ENCODE measurements around the gene THNSL1. TPM values are rescaled to one million over a fixed set of nuclear protein-coding genes. Genes with fewer than 3 reads are reported as not detected.
A peak's percentile ranks its signal among the peaks of the same experiment; 100 is the strongest.

Gene THNSL1
- total RNA-seq, 2 experiments from 2014 or later, result 2.5 to 2.6 TPM

DNA sequence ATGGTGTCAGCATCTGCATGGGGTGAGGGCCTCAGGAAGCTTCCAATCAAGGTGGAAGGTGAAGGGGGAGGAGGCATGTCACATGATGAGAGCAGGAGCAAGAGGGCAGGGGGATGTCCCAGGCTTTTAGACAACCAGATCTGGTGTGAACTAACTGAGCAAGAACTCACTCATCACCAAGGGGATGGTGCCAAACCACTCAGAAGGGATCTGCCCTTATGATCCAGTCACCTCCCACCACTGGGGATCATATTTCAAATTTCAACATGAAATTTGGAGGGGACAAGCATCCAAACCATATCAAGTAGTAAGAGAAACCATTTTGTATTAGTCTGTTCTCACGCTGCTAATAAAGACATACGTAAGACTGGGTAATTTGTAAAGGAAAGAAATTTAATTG is 33.6 kb downstream of the THNSL1 start:
- Mint-ChIP-seq H3K36me3 (ENCODE audit: low read depth) (no peaks in the 10 kb centered on the region), H3K4me1 (no peaks in the 10 kb centered on the region), H3K27ac (no peak overlapping the region), H3K4me3 (no peak overlapping the region), H3K27me3 (peaks cover 27% of the 10 kb centered on the region), H3K9me3 (no peaks in the 10 kb centered on the region)
- no peak for DNase-seq
- ChIA-PET CTCF (no interaction called here), POLR2A (no interaction called here)

DNA sequence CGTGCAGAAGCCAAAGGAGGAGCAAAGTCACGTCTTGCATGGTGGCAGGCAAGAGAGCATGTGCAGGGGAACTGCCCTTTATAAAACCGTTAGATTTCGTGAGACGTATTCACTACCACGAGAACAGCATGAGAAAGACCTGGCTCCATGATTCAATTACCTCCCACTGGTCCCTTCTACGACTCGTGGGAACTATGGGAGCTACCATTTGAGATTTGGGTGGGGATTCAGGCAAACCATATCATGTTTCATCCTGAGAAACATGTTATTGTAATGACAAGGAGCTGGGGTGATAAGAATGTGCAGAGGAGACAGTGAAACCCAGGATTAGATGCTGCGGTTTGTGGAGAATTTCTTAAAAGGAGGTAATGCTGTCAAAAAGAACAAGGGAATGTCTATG is 34.0 kb downstream of the THNSL1 start:
- Mint-ChIP-seq H3K4me3 (no peak overlapping the region), H3K27ac (no peak overlapping the region), H3K27me3 (peaks cover 27% of the 10 kb centered on the region), H3K36me3 (ENCODE audit: low read depth) (no peaks in the 10 kb centered on the region), H3K9me3 (no peaks in the 10 kb centered on the region), H3K4me1 (no peaks in the 10 kb centered on the region)
- no peak for DNase-seq
- ChIA-PET POLR2A (no interaction called here), CTCF (no interaction called here)

DNA sequence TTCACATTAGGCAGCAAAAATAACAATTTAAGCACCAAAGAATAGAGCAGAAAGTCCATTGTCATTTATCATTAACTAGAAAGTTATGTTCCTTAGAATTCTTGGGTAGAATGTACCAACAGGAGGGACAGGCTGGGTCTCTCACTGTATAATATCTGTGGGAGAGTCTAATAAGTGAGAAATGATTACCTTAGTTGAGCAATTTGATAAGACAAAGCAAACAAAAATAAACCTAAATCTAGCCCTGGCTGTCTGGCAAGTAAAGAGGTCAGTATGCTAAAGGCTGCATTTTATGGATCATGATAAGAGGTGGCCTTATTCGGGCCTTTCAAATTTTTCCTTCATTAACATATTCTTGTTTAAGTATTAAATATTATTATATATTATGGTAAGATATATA is 35.6 kb downstream of the THNSL1 start:
- POLR2A ChIA-PET, result no interaction called here
- Mint-ChIP-seq H3K27ac (no peak overlapping the region), H3K4me1 (no peaks in the 10 kb centered on the region), H3K36me3 (ENCODE audit: low read depth) (no peaks in the 10 kb centered on the region), H3K27me3 (peaks cover 21% of the 10 kb centered on the region), H3K4me3 (no peak overlapping the region), H3K9me3 (no peaks in the 10 kb centered on the region)
- no peak for DNase-seq
- CTCF ChIA-PET, result no interaction called here

DNA sequence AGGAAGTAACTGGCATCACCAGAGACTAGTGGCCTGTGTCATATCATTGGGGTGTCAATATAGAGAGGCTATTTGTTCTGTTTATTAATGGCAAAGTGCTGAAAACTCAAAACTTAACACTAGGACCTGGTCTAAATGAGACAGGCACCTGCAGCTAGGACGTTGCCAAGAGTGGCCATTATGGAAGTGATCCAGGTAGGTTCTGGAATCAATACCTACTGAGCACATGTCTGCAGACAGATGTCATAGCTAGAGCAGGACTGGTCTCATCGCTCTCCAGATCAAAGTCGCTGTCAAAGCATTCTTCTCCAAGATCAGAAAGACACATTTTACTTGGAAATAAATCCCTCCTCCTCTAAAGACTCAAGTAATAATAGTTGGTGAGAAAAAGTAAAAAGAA is 40.3 kb downstream of the THNSL1 start:
- ChIA-PET POLR2A (no interaction called here), CTCF (no interaction called here)
- Mint-ChIP-seq H3K27ac (no peak overlapping the region), H3K9me3 (no peaks in the 10 kb centered on the region), H3K36me3 (ENCODE audit: low read depth) (no peaks in the 10 kb centered on the region), H3K4me1 (no peaks in the 10 kb centered on the region), H3K4me3 (no peak overlapping the region), H3K27me3 (no peaks in the 10 kb centered on the region)
- DNase-seq, result no peak

DNA sequence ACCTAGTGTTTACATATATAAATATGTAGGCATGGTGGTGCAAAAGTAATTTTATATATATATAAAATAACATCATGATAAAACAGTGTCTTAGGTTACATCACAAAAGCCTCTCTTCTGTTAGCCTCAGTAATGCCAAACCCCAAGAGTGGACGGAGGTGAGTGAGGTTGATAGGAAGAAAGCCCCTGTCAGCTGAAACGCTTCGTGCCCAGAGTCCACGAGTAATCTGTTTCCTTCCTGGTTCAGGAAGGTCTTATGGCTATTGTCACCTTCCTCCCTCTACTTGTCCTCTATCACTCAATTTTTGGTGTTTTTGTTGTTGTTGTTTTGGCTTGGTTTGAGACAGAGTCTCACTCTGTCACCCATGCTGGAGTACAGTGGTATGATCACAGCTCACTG is 41.5 kb downstream of the THNSL1 start:
- CTCF ChIA-PET, result interaction anchor here (1.0 kb wide), 1 partner anchor 21 kb away, joined by 3 read pairs; no protein-coding TSS in a partner anchor
- Mint-ChIP-seq H3K27ac (no peak overlapping the region), H3K27me3 (no peaks in the 10 kb centered on the region), H3K9me3 (no peaks in the 10 kb centered on the region), H3K4me1 (peaks cover 8% of the 10 kb centered on the region), H3K4me3 (no peak overlapping the region), H3K36me3 (ENCODE audit: low read depth) (no peaks in the 10 kb centered on the region)
- DNase-seq, result no peak
- POLR2A ChIA-PET, result no interaction called here

DNA sequence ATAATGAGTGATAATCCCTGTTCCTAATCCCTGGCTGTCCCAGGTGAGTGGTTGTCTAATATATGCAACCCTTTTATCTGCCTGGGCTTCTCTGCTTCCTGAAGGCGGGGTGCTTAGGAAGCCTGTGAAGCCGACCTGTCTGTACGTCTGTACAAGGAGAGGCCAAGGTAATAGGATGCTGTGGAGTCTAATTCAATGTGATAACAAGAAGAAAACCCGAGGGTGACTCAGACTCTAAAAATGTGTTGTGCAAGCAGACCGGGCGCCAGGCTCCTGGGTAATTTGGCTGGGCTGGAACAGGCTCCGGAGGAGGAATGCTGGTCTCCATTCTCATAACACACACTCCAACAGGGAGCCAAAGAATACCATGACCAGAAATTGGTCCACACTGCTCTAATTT is 43.6 kb downstream of the THNSL1 start:
- POLR2A ChIA-PET, result no interaction called here
- Mint-ChIP-seq H3K4me3 (no peak overlapping the region), H3K27me3 (no peaks in the 10 kb centered on the region), H3K4me1 (peaks cover 17% of the 10 kb centered on the region), H3K9me3 (no peaks in the 10 kb centered on the region), H3K27ac (no peak overlapping the region), H3K36me3 (ENCODE audit: low read depth) (no peaks in the 10 kb centered on the region)
- no peak for DNase-seq
- CTCF ChIA-PET, result no interaction called here

DNA sequence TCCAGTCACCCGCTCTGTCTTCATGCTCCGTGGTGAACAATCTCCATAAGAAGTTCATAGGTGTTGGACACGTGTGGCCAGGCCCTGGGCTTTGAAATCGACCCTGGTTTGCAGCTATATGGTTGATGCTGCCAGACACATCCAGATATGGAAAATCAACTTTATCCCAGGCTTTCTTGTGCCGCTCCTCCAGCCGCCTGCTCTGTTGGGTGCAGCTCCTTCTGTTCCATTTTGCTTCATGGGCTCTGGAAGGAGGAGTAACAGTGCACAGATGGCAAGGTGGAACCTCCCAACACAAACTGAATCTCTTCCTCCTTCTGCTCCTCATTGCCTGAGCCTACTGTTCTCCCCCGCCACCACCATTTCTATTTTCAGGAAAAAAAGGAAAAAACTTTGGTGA is 44.7 kb downstream of the THNSL1 start:
- no peak for DNase-seq
- no peak overlapping the region for H3K27ac Mint-ChIP-seq
- no peaks in the 10 kb centered on the region for H3K9me3 Mint-ChIP-seq
- no peak overlapping the region for H3K4me3 Mint-ChIP-seq
- H3K27me3 Mint-ChIP-seq, result no peaks in the 10 kb centered on the region
- peaks cover 21% of the 10 kb centered on the region for H3K4me1 Mint-ChIP-seq
- H3K36me3 Mint-ChIP-seq (ENCODE audit: low read depth), result no peaks in the 10 kb centered on the region
- CTCF ChIA-PET, result no interaction called here
- POLR2A ChIA-PET, result no interaction called here

DNA sequence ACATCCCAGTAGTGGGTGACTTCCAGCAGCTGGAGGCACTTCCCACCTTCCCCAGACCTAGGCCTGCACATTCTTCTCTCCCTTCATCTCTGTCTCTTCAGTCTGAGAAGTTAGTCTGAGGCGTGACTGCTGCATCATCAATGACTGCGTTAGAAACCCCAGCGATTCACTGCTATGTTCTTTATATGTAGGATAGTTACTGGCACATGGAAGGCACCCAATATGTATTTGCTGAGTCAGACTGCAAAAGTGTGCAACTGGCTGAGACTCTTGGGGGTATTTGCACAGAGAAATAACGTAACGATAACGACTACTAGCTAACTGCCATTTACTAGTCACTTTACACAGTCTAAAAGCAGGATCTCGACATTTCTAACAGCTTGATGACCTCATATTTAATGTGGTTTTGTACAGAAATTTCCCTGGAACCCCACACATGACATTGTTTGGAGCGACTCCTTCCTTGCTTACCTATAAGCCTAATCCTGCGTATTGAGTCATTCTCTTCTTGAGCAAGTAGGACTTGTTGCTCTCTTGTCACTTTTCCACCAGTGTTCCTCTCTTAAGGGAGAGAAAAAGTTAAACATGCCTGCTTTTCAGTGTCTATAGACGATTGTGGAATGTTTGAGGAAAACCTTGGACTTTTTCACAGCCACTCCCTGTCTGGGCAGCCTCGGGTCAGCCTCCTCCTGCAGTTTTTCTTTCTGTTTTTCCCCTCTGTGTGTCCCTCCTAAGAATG is 45.5 kb downstream of the THNSL1 start:
- Mint-ChIP-seq H3K4me3 (no peak overlapping the region), H3K9me3 (no peaks in the 10 kb centered on the region), H3K27ac (peak overlapping the region; percentile 68), H3K27me3 (no peaks in the 10 kb centered on the region), H3K36me3 (ENCODE audit: low read depth) (no peaks in the 10 kb centered on the region), H3K4me1 (peaks cover 21% of the 10 kb centered on the region)
- ChIA-PET CTCF (interaction anchor here (0.5 to 0.6 kb wide), 2 partner anchors 26 to 254 kb away, joined by 3 to 4 read pairs; no protein-coding TSS in a partner anchor), POLR2A (no interaction called here)
- no peak for DNase-seq

DNA sequence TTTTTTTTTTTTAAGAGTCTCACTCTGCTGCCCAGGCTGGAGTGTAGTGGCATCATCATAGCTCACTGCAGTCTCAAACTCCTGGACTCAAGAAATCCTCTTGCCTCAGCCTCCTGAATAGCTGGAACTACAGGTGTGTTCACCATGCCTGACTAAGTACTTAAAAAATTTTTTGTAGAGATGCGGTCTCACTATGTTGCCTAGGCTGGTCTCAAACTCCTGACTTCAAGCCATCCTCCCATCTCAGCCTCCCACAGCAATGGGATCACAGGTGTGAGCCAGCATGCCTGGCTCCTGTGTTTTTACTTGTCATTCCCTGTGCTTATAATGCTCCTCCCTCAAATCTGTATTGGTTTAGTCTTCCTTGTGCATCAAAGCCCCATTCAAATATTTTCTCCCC is 46.7 kb downstream of the THNSL1 start:
- Mint-ChIP-seq H3K4me1 (peaks cover 21% of the 10 kb centered on the region), H3K27me3 (no peaks in the 10 kb centered on the region), H3K27ac (no peak overlapping the region), H3K4me3 (no peak overlapping the region), H3K36me3 (ENCODE audit: low read depth) (no peaks in the 10 kb centered on the region), H3K9me3 (no peaks in the 10 kb centered on the region)
- CTCF ChIA-PET, result no interaction called here
- POLR2A ChIA-PET, result no interaction called here
- no peak for DNase-seq

DNA sequence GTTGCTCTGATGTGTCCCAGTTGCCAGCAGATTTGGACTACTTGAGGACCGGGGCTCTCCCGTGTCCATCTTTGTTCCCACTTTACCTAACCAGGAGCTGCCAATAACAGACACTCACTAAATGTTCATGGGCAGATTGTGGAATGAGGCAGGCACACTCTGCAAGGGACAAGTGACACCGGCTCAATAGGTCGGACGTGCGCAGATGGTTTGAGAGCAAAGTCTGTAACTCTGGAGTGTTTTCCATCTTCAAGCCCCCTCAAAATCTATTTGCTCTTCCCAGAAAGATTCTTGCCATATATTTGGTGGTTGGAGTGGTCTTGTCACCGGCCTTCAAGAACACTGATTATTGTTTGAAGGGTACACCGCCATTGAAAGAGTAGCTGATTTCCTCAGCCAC is 47.2 kb downstream of the THNSL1 start:
- H3K36me3 Mint-ChIP-seq (ENCODE audit: low read depth), result no peaks in the 10 kb centered on the region
- DNase-seq, result no peak
- peaks cover 21% of the 10 kb centered on the region for H3K4me1 Mint-ChIP-seq
- H3K4me3 Mint-ChIP-seq, result no peak overlapping the region
- ChIA-PET CTCF (no interaction called here), POLR2A (no interaction called here)
- no peak overlapping the region for H3K27ac Mint-ChIP-seq
- H3K9me3 Mint-ChIP-seq, result no peaks in the 10 kb centered on the region
- no peaks in the 10 kb centered on the region for H3K27me3 Mint-ChIP-seq

DNA sequence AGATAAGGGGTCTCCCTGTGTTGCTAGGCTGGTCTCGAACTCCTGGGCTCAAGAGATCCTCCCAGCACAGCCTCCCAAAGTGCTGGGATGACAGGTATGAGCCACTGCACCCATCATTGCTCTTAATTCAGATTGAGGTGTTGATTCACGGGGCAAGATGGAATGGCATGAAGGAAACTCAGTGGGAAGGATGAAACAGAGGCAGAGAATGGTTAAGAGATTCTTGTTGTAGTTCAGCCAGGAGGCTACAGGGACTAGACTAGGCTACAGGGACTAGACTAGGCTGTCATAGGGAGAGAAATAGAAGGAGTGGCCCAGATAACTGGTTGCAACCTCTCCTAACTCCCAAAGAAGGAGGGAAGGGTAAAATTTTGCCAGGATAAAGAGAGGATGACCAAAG is 48.0 kb downstream of the THNSL1 start:
- no peak for DNase-seq
- no peaks in the 10 kb centered on the region for H3K27me3 Mint-ChIP-seq
- H3K4me1 Mint-ChIP-seq, result peaks cover 21% of the 10 kb centered on the region
- no peak overlapping the region for H3K4me3 Mint-ChIP-seq
- ChIA-PET POLR2A (no interaction called here), CTCF (interaction anchor here (1.0 kb wide), 1 partner anchor 25 kb away, joined by 3 read pairs; no protein-coding TSS in a partner anchor)
- peak overlapping the region; percentile 73 for H3K27ac Mint-ChIP-seq
- H3K36me3 Mint-ChIP-seq (ENCODE audit: low read depth), result no peaks in the 10 kb centered on the region
- no peaks in the 10 kb centered on the region for H3K9me3 Mint-ChIP-seq

DNA sequence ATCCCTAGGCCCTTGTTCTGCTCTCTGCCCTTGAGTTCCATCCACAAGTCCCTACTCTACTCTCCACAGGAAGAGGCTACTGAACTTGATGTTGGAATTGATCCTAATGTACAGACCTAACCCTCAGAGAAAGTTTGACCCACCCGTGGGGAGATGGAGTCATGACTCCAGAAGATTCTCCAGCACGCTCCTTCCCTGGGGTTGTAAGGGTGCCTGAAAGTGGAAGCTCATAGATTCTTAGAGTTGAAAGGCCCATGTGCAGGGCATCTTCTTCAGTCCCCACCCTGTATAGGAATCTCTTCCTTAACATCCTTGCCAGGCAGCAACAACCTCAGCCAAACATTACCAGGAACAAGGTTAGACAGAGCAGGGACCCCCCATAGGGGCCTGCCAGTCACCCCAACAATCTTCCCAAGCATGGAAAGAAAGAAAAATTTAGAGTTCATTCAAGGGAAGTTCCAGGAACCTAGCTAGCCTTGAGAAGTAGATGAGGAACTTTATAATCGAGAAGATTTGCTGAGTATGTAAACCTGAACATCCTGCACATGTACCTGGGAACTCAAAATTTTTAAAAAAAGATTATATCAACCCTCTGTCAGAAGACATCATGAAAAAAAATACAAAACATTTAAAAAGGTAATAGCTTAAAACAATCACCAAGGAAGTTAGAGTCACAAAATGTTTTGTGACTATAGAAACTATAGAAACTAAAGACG is 49.5 kb downstream of the THNSL1 start:
- Mint-ChIP-seq H3K27me3 (no peaks in the 10 kb centered on the region), H3K4me1 (peaks cover 21% of the 10 kb centered on the region), H3K9me3 (no peaks in the 10 kb centered on the region), H3K36me3 (ENCODE audit: low read depth) (no peaks in the 10 kb centered on the region), H3K27ac (no peak overlapping the region), H3K4me3 (no peak overlapping the region)
- no peak for DNase-seq
- POLR2A ChIA-PET, result no interaction called here
- CTCF ChIA-PET, result interaction anchor here (0.6 kb wide), 1 partner anchor 860 kb away, joined by 3 read pairs; no protein-coding TSS in a partner anchor

DNA sequence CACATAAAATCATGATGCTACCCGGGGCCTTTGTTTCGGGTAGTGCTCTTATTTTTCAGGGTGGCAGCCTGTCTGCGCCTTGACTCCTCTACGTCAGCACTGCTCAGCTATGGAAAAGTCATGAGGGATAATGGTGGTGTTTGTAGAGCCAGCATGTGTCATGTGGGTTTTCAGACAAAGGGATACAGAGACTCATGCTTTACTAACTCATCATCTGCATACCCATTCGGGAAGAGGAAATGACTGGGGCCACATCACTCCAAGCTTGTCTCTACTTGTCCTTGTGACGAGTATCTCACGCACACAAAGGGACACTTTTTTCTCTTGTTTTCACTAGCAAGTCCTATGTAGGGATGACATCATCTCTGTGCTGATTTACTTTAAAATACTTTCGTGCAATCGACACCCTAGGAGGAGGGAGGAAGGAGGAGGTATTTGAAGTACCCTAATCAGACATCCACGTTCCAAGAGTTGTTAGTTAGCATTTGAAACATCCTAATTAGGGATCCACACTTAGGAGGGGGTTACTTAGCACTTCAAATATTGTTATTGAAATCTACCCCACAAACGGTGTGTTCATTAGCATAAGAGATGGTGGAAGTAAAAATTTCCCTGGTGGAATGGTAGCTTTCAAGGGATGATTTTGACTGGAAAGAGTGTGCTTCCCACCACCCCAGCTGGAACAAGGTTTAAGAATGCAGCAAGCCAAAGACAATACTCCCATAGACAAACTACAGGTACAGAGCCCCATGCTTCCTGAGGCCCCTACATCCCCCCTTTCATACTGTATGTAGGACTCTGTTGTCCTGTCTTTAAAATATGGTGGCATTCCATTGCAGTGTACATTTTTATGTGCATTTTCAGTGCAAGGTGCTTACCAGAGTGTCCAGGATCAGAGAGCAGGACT is 52.0 kb downstream of the THNSL1 start:
- Mint-ChIP-seq H3K4me1 (peaks cover 9% of the 10 kb centered on the region), H3K27me3 (no peaks in the 10 kb centered on the region), H3K36me3 (ENCODE audit: low read depth) (no peaks in the 10 kb centered on the region), H3K4me3 (no peak overlapping the region), H3K27ac (no peak overlapping the region), H3K9me3 (no peaks in the 10 kb centered on the region)
- ChIA-PET CTCF (interaction anchor here (1.0 kb wide), 1 partner anchor 21 kb away, joined by 3 read pairs; no protein-coding TSS in a partner anchor), POLR2A (no interaction called here)
- DNase-seq, result no peak
